Effector memory CD4-positive, alpha-beta T cell (primary cell): ENCODE data around the gene KLHL33.

ENCODE experiments used
- DNase-seq, 3 donors: peaks; one replicate each; pipeline ENCODE4 v3.0.0-alpha.2; 2020
- H3K27ac ChIP-seq: 2 replicates; pipeline ENCODE4 v1.7.0; 2013; ENCODE audit warnings: mild to moderate bottlenecking, low read length, moderate library complexity; ENCODE audit not compliant: insufficient read depth, poor library complexity, severe bottlenecking
- H3K27me3 ChIP-seq: replicated peaks from 2 replicates; pipeline ENCODE4 v1.7.0; 2013; ENCODE audit warnings: mild to moderate bottlenecking, low read length; ENCODE audit not compliant: insufficient read depth, control insufficient read depth, poor library complexity, severe bottlenecking
- H3K36me3 ChIP-seq: 2 replicates; pipeline ENCODE4 v1.7.0; 2013; ENCODE audit warnings: mild to moderate bottlenecking, low read length, moderate library complexity; ENCODE audit not compliant: control insufficient read depth, insufficient read depth
- H3K4me1 ChIP-seq: 2 replicates; pipeline ENCODE4 v1.7.0; 2013; ENCODE audit warnings: low read length, mild to moderate bottlenecking; ENCODE audit not compliant: control insufficient read depth, insufficient read depth, poor library complexity, severe bottlenecking
- H3K4me3 ChIP-seq: 2 replicates; pipeline ENCODE4 v1.7.0; 2013; ENCODE audit warnings: low read length, low read depth, mild to moderate bottlenecking; ENCODE audit not compliant: insufficient read depth, poor library complexity, severe bottlenecking
- H3K9me3 ChIP-seq: 2 replicates; pipeline ENCODE4 v1.7.0; 2013; ENCODE audit warnings: mild to moderate bottlenecking, low read length, moderate library complexity; ENCODE audit not compliant: control insufficient read depth

Gene KLHL33

GRCh38 chr14:20387576-20387975, 48.4 kb downstream of the KLHL33 start:
- Histone ChIP-seq H3K27me3 (no peaks in the 10 kb centered on the region), H3K36me3 (peaks cover 87% of the 10 kb centered on the region), H3K9me3 (no peaks in the 10 kb centered on the region), H3K4me1 (no peaks in the 10 kb centered on the region), H3K4me3 (no peak overlapping the region), H3K27ac (no peak overlapping the region)
- no peak for DNase-seq

GRCh38 chr14:20386276-20386855, 49.6 kb downstream of the KLHL33 start:
- H3K36me3 ChIP-seq = peaks cover 89% of the 10 kb centered on the region
- no peaks in the 10 kb centered on the region for H3K27me3 ChIP-seq
- DNase-seq = no peak

GRCh38 chr14:20384886-20385285, 51.1 kb downstream of the KLHL33 start:
- Histone ChIP-seq H3K4me1 (no peaks in the 10 kb centered on the region), H3K27ac (no peak overlapping the region), H3K9me3 (no peaks in the 10 kb centered on the region), H3K36me3 (peaks cover 90% of the 10 kb centered on the region), H3K4me3 (no peak overlapping the region), H3K27me3 (no peaks in the 10 kb centered on the region)
- DNase-seq = no peak

More at GRCh38 chr14:20386276-20386855, 49.6 kb downstream of the KLHL33 start:
- no peaks in the 10 kb centered on the region for H3K4me1 ChIP-seq
- no peaks in the 10 kb centered on the region for H3K9me3 ChIP-seq
- no peak overlapping the region for H3K27ac ChIP-seq
- no peak overlapping the region for H3K4me3 ChIP-seq

GRCh38 chr14:20384321-20384720, 51.6 kb downstream of the KLHL33 start:
- H3K27me3 ChIP-seq = no peaks in the 10 kb centered on the region
- no peak overlapping the region for H3K4me3 ChIP-seq
- H3K27ac ChIP-seq = no peak overlapping the region
- DNase-seq = no peak
- H3K9me3 ChIP-seq = no peaks in the 10 kb centered on the region
- no peaks in the 10 kb centered on the region for H3K4me1 ChIP-seq
- peaks cover 90% of the 10 kb centered on the region for H3K36me3 ChIP-seq

GRCh38 chr14:20383636-20384035, 52.3 kb downstream of the KLHL33 start:
- no peak overlapping the region for H3K4me3 ChIP-seq
- no peaks in the 10 kb centered on the region for H3K4me1 ChIP-seq
- H3K27ac ChIP-seq = no peak overlapping the region
- H3K27me3 ChIP-seq = no peaks in the 10 kb centered on the region
- peaks cover 90% of the 10 kb centered on the region for H3K36me3 ChIP-seq
- H3K9me3 ChIP-seq = no peaks in the 10 kb centered on the region
- DNase-seq = no peak

- Histone ChIP-seq H3K27me3 (no peaks in the 10 kb centered on the region), H3K27ac (no peak overlapping the region), H3K9me3 (no peaks in the 10 kb centered on the region), H3K36me3 (peaks cover 90% of the 10 kb centered on the region), H3K4me3 (no peak overlapping the region), H3K4me1 (no peaks in the 10 kb centered on the region)
- no peak for DNase-seq
Measured at GRCh38 chr14:20383032-20383431, 52.9 kb downstream of the KLHL33 start.

GRCh38 chr14:20382526-20382925, 53.4 kb downstream of the KLHL33 start:
- Histone ChIP-seq H3K27ac (no peak overlapping the region), H3K27me3 (no peaks in the 10 kb centered on the region), H3K9me3 (no peaks in the 10 kb centered on the region), H3K4me3 (no peak overlapping the region), H3K4me1 (no peaks in the 10 kb centered on the region), H3K36me3 (peaks cover 92% of the 10 kb centered on the region)
- no peak for DNase-seq

GRCh38 chr14:20381341-20381740, 54.6 kb downstream of the KLHL33 start:
- no peak overlapping the region for H3K27ac ChIP-seq
- no peak for DNase-seq
- no peak overlapping the region for H3K4me3 ChIP-seq
- peaks cover 98% of the 10 kb centered on the region for H3K36me3 ChIP-seq
- no peaks in the 10 kb centered on the region for H3K4me1 ChIP-seq
- H3K27me3 ChIP-seq = no peaks in the 10 kb centered on the region
- no peaks in the 10 kb centered on the region for H3K9me3 ChIP-seq

- H3K9me3 ChIP-seq = no peaks in the 10 kb centered on the region
- no peak overlapping the region for H3K4me3 ChIP-seq
- H3K27me3 ChIP-seq = no peaks in the 10 kb centered on the region
- H3K4me1 ChIP-seq = no peaks in the 10 kb centered on the region
- peaks cover 97% of the 10 kb centered on the region for H3K36me3 ChIP-seq
- DNase-seq = no peak
- H3K27ac ChIP-seq = no peak overlapping the region
Measured at GRCh38 chr14:20380681-20381080, 55.3 kb downstream of the KLHL33 start.

- Histone ChIP-seq H3K27ac (no peak overlapping the region), H3K27me3 (no peaks in the 10 kb centered on the region), H3K9me3 (no peaks in the 10 kb centered on the region), H3K4me3 (no peak overlapping the region), H3K36me3 (peaks cover 95% of the 10 kb centered on the region), H3K4me1 (no peaks in the 10 kb centered on the region)
- DNase-seq = no peak
Measured at GRCh38 chr14:20379743-20380142, 56.2 kb downstream of the KLHL33 start.
